ENCODE results near the gene SEC14L5.
A peak's percentile ranks its signal among the peaks of the same experiment; 100 is the strongest.

SEC14L5 gene

DNA sequence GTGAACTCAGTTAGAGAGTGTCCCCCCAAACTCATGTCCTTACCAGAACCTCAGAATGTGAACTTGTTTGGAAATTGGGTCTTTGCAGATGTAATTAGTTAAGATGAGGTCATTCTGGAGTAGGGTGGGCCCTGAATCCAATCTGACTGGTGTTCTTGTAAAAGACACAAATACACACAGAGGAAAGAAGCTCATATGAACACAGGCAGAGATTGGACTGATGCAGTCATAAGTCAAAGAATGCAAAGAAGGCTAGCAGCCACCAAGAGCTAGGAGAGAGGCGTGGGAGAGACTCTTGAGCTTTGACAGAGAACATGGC lies 77.7 kb downstream of the SEC14L5 start:
- Histone ChIP-seq H2AFZ (ENCODE audit: low read depth) (no peak overlapping the region), H3K4me2 (no peak overlapping the region), H3K9ac (no peak overlapping the region), H4K20me1 (ENCODE audit: insufficient read depth) (no peaks in the 10 kb centered on the region), H3K27ac (no peak overlapping the region), H3K27me3 (ENCODE audit: insufficient read depth, low read depth) (no peaks in the 10 kb centered on the region), H3K4me1 (ENCODE audit: low read depth, poor library complexity, severe bottlenecking) (peaks cover 29% of the 10 kb centered on the region), H3K36me3 (ENCODE audit: insufficient read depth) (no peaks in the 10 kb centered on the region), H3K79me2 (ENCODE audit: insufficient read depth, low read depth) (no peaks in the 10 kb centered on the region), H3K4me3 (IDR thresholded peaks at IDR 0.05; ENCODE audit: insufficient read depth, low read depth, low read length) (no peak overlapping the region)
- TF ChIP-seq, protein P1, sequence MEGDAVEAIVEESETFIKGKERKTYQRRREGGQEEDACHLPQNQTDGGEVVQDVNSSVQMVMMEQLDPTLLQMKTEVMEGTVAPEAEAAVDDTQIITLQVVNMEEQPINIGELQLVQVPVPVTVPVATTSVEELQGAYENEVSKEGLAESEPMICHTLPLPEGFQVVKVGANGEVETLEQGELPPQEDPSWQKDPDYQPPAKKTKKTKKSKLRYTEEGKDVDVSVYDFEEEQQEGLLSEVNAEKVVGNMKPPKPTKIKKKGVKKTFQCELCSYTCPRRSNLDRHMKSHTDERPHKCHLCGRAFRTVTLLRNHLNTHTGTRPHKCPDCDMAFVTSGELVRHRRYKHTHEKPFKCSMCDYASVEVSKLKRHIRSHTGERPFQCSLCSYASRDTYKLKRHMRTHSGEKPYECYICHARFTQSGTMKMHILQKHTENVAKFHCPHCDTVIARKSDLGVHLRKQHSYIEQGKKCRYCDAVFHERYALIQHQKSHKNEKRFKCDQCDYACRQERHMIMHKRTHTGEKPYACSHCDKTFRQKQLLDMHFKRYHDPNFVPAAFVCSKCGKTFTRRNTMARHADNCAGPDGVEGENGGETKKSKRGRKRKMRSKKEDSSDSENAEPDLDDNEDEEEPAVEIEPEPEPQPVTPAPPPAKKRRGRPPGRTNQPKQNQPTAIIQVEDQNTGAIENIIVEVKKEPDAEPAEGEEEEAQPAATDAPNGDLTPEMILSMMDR (conservative IDR thresholded peaks at IDR 0.05; ENCODE audit: low read depth, low read length) = no peak

DNA sequence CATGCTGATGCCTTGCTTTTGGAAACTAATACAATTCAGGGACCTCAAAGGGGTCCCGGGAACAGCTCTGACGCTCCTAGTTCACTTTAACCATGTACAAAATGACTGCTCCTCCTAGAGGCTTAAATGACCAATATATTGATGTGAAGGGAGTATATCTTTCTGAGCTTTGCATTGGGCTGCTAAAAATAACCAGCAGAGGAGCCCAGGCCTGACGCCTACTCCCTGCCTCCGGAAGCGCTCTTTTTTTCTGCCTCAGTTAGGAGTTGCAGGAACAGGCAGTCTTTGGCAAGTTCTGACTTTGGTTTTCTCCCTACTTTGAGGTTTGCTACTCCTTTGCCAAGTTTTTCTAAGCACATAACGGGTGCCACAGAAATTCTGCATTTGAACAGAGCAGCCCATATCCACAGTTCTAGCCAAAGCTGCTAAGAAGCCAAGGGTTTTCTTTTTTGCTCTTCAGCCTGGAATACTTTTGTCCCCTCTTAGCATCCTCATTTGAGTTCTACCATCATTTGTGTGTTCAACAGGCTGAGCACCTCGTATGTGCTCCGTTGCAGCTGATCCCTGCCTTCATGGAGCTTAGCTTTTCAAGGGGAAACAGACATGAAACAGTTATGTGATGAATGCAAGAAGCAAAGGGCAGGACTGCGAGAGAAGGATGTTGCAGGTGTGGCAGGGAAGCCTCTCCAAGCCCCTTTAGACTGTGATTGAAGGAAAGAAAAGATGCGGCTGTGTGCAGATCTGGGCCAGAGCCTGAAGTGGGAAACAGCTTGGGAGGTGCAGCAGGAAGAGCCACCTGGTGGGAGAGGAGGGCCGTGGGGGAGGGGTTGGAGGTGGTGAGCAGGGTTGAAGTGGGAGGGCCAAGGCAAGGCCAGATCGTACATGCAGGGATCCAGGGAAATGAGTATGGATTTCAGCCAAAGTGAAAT lies 78.4 kb downstream of the SEC14L5 start:
- no peak overlapping the region for H3K27ac ChIP-seq
- TF ChIP-seq, protein P1 (conservative IDR thresholded peaks at IDR 0.05; ENCODE audit: low read depth, low read length) = no peak
- no peak overlapping the region for H3K4me2 ChIP-seq
- H3K36me3 ChIP-seq (ENCODE audit: insufficient read depth) = no peaks in the 10 kb centered on the region
- no peak overlapping the region for H2AFZ ChIP-seq (ENCODE audit: low read depth)
- H3K27me3 ChIP-seq (ENCODE audit: insufficient read depth, low read depth) = no peaks in the 10 kb centered on the region
- no peak overlapping the region for H3K4me3 ChIP-seq (IDR thresholded peaks at IDR 0.05; ENCODE audit: insufficient read depth, low read depth, low read length)
- no peak overlapping the region for H3K9ac ChIP-seq
- no peaks in the 10 kb centered on the region for H4K20me1 ChIP-seq (ENCODE audit: insufficient read depth)
- peaks cover 36% of the 10 kb centered on the region for H3K4me1 ChIP-seq (ENCODE audit: low read depth, poor library complexity, severe bottlenecking)
- H3K79me2 ChIP-seq (ENCODE audit: insufficient read depth, low read depth) = no peaks in the 10 kb centered on the region

DNA sequence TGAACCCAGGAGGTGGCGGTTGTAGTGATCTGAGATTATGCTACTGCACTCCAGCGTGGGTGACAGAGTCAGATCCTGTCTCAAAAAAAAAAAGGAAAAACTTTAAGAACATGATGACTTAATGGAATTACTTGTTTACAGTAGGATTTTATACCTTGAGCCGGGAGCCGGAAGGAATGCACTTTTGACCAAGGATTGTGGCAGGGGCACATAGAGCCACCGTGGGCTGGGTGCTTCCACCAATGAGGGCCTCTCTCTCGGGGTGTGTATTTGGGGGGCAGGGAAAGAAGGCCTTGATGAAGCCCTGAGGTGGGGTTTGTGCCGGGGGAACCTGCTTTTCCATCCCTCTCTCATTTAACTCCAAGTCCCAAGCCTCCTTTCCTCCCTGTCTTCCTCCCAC lies 82.3 kb downstream of the SEC14L5 start:
- Histone ChIP-seq H3K4me3 (IDR thresholded peaks at IDR 0.05; ENCODE audit: insufficient read depth, low read depth, low read length) (no peak overlapping the region), H3K27me3 (ENCODE audit: insufficient read depth, low read depth) (no peaks in the 10 kb centered on the region), H3K9ac (no peak overlapping the region), H2AFZ (ENCODE audit: low read depth) (no peak overlapping the region), H3K4me1 (ENCODE audit: low read depth, poor library complexity, severe bottlenecking) (peaks cover 36% of the 10 kb centered on the region), H3K36me3 (ENCODE audit: insufficient read depth) (no peaks in the 10 kb centered on the region), H3K4me2 (peak overlapping the region; percentile 45; the same call in 1 of the 2 replicates), H3K27ac (no peak overlapping the region), H3K79me2 (ENCODE audit: insufficient read depth, low read depth) (no peaks in the 10 kb centered on the region), H4K20me1 (ENCODE audit: insufficient read depth) (no peaks in the 10 kb centered on the region)
- TF ChIP-seq, protein P1 (conservative IDR thresholded peaks at IDR 0.05; ENCODE audit: low read depth, low read length) = no peak

DNA sequence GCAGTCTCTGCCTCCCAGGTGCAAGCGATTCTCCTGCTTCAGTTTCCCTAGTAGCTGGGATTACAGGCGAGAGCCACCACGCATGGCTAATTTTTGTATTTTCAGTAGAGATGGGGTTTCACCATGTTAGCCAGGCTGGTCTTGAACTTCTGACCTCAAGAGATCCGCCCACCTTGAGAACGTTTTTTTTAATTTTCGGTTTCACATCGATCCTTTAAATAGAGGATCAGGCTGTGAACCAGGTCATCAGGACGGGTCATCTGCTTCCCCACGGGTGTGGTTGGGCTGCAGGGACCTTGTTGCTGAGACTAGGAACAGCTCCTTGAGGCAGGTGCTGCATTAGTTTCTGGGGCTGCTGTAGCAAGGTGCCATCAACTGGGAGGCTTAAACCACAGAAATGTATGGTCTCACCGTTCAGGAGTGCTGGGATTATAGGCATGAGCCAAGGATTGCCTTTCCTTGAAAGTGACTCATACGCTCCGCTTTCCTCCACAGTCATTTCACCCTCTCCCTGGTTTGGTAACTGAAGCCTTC lies 83.5 kb downstream of the SEC14L5 start:
- TF ChIP-seq, protein P1 (conservative IDR thresholded peaks at IDR 0.05; ENCODE audit: low read depth, low read length) = no peak
- Histone ChIP-seq H3K36me3 (ENCODE audit: insufficient read depth) (no peaks in the 10 kb centered on the region), H2AFZ (ENCODE audit: low read depth) (no peak overlapping the region), H3K4me1 (ENCODE audit: low read depth, poor library complexity, severe bottlenecking) (peaks cover 33% of the 10 kb centered on the region), H3K27ac (peak overlapping the region; percentile 40; the same call in 1 of the 2 replicates), H3K9ac (no peak overlapping the region; the same call in 1 of the 2 replicates), H3K79me2 (ENCODE audit: insufficient read depth, low read depth) (no peaks in the 10 kb centered on the region), H3K4me3 (IDR thresholded peaks at IDR 0.05; ENCODE audit: insufficient read depth, low read depth, low read length) (no peak overlapping the region), H4K20me1 (ENCODE audit: insufficient read depth) (no peaks in the 10 kb centered on the region), H3K4me2 (peak overlapping the region; percentile 45), H3K27me3 (ENCODE audit: insufficient read depth, low read depth) (no peaks in the 10 kb centered on the region)

Data from KMS-11 (cell line).